Activated CD8-positive, alpha-beta T cell treated with anti-CD3 and anti-CD28 coated beads, Interleukin-2, amount 10 ng/mL, durations not matched to agents 7 days and 5 days (primary cell): Measurements from ENCODE around the gene IFI30. TPM values are rescaled to one million over a fixed set of nuclear protein-coding genes. Genes with fewer than 3 reads are reported as not detected.

ENCODE experiments used
- ATAC-seq: fragments of 150-1000 bp; cut with Tn5 transposase; one replicate; pipeline ENCODE4 v1.10.0; 2021; ENCODE audit warnings: moderate library complexity
- CTCF ChIA-PET: fragments of 350-600 bp; sonication (Branson Sonifier 250); formaldehyde crosslinking; loops from one replicate; lab custom pipeline; 2021; ENCODE audit warnings: antibody characterized with exemption; lab: Charles Lee
- POLR2A ChIA-PET: fragments of 350-600 bp; sonication (Branson Sonifier 250); formaldehyde crosslinking; loops from one replicate; lab custom pipeline; 2021; ENCODE audit warnings: antibody characterized with exemption; lab: Charles Lee
- DNase-seq: peaks from one replicate; pipeline ENCODE4 v3.0.0-alpha.2; 2020
- H3K27ac Mint-ChIP-seq: one replicate; pipeline ENCODE4 v1.8.0; 2021; ENCODE audit warnings: mild to moderate bottlenecking, mixed read lengths
- H3K27me3 Mint-ChIP-seq: one replicate; pipeline ENCODE4 v1.8.0; 2021; ENCODE audit warnings: low read depth, mixed read lengths
- H3K36me3 Mint-ChIP-seq: one replicate; pipeline ENCODE4 v1.8.0; 2021; ENCODE audit warnings: low read depth, mixed read lengths
- H3K4me1 Mint-ChIP-seq: one replicate; pipeline ENCODE4 v1.8.0; 2021; ENCODE audit warnings: low read depth, mixed read lengths
- H3K4me3 Mint-ChIP-seq: one replicate; pipeline ENCODE4 v1.8.0; 2021; ENCODE audit warnings: mild to moderate bottlenecking, mixed read lengths
- H3K9me3 Mint-ChIP-seq: one replicate; pipeline ENCODE4 v1.8.0; 2022; ENCODE audit warnings: mixed read lengths; ENCODE audit not compliant: insufficient read depth
- total RNA-seq, 2 experiments: library from RNA; stranded (reverse); gene quantifications; one replicate each; pipeline ENCODE4 v1.2.3, GENCODE V29; 2021

Gene IFI30
- total RNA-seq, 2 experiments from 2014 or later: 67.4 to 72.3 TPM

DNA sequence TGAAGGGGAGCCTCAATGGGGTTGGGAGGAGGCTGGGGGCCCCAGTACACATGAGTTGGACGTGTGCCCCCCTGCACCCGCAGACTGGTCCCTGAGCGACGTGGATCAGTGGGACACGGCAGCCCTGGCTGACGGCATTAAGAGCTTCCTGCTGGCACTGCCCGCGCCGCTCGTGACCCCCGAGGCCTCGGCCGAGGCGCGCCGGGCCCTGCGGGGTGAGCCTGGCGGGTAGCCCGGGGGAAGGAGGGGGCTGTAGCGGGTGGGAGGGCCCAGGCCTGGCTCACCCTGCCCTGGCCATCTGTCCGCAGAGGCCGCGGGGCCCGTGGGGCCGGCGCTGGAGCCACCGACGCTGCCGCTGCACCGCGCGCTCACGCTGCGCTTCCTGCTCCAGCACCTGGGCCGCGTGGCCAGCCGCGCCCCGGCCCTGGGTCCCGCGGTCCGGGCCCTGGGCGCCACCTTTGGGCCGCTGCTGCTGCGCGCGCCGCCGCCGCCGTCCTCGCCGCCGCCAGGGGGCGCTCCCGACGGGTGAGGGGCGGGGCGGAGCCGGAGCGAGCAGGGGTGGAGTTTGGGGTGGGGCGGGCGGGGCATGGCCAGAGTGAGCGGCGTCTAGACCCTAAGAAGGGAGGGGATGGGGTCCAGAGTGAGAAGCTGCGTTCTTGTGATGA is 12.5 kb upstream of the IFI30 start:
- ChIA-PET POLR2A (interaction anchor here (0.9 to 1.7 kb wide), 2 partner anchors 9 to 70 kb away, joined by 3 to 8 read pairs; partner anchors contain the start of gene PIK3R2), CTCF (interaction anchor here (0.7 to 2.2 kb wide), 13 partner anchors 9 to 223 kb away, joined by 3 to 7 read pairs (median 3); partner anchors contain the start of gene PIK3R2)
- Mint-ChIP-seq H3K9me3 (no peaks in the 10 kb centered on the region), H3K4me3 (peak overlapping the region; percentile 63), H3K27ac (peak overlapping the region; percentile 70), H3K4me1 (peaks cover 11% of the 10 kb centered on the region), H3K36me3 (peaks cover 2% of the 10 kb centered on the region), H3K27me3 (no peaks in the 10 kb centered on the region)
- ATAC-seq (peak; percentile 96), DNase-seq (peak; percentile 79)

DNA sequence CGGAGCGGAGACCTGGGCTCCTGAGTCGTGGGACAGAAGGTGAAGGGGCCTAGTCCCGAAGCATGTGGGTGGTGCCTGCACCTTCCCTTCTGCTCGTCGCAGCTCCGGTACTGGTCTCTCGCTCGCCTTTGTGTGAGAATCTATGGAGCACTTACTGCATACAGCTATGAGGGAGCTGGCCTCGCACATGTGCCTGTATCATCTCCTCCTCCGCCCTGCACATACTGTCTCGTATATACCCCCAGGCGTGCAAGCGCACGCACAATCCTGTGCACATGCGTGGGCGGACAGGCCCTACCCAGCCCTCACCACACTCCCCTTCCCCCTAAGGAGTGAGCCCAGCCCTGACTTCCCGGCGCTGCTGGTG is 12.0 kb upstream of the IFI30 start:
- Mint-ChIP-seq H3K4me1 (peaks cover 11% of the 10 kb centered on the region), H3K36me3 (peaks cover 2% of the 10 kb centered on the region), H3K4me3 (peak overlapping the region; percentile 22), H3K27me3 (no peaks in the 10 kb centered on the region), H3K9me3 (no peaks in the 10 kb centered on the region), H3K27ac (no peak overlapping the region)
- DNase-seq (no peak), ATAC-seq (no peak)
- ChIA-PET POLR2A (no interaction called here), CTCF (interaction anchor here (0.7 to 2.2 kb wide), 4 partner anchors 13 to 224 kb away, joined by 3 to 6 read pairs (median 3); no protein-coding TSS in a partner anchor)

DNA sequence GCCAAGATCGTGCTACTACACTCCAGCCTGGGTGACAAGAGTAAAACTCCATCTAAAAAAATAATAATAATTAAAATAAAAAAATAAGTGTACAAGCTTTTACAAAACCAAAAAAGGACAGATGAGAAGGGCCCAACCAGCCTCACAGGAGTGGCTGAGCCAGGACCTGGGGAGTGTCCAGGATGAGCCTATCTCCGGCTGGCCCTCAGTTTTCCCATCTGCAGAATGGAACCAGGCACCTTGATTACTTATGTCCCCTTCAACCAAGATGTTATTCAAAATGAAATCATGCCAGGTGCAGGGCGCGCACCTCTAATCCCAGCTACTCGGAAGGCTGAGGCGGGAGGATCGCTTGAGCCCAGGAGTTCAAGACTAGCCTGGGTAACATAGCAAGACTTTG is 9.5 kb upstream of the IFI30 start:
- ChIA-PET CTCF (interaction anchor here (1.0 kb wide), 1 partner anchor 51 kb away, joined by 4 read pairs; no protein-coding TSS in a partner anchor), POLR2A (no interaction called here)
- H3K27me3 Mint-ChIP-seq: no peaks in the 10 kb centered on the region
- H3K9me3 Mint-ChIP-seq: no peaks in the 10 kb centered on the region
- H3K36me3 Mint-ChIP-seq: peaks cover 5% of the 10 kb centered on the region
- H3K4me3 Mint-ChIP-seq: no peak overlapping the region
- ATAC-seq (no peak), DNase-seq (no peak)
- no peak overlapping the region for H3K27ac Mint-ChIP-seq
- H3K4me1 Mint-ChIP-seq: peaks cover 15% of the 10 kb centered on the region

DNA sequence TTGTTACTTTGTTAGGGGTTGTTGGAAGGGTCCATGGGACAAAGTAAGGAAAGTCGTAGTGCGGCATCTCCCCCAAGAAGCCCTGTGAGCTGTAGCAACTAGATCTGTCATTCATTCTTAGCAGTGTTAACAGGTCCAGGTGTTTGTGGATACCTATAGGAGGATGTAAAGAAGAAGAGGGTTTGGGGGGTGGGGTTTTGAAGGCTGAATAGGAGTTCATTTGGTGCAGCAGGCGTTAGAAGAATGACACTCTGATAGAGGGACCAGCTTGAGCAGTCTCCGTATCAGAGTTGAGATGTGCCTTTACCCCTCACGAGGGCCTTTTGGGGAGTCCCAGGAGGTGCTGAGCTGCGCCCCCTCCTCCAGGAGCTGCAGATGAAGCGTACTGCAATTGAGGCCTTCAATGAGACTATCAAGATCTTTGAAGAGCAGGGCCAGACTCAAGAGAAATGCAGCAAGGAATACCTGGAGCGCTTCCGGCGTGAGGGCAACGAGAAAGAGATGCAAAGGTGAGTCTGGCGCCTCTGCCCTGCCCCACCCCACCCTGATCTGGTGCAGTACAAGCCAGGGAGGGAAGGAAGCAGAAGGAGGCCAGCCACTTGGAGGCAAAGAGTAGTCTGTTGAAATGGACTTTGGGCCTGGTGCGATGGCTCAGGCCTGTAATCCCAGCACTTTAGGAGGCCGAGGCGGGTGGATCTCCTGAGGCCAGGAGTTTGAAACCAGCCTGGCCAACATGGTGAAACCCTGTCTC is 7.6 kb upstream of the IFI30 start:
- ATAC-seq (no peak), DNase-seq (no peak)
- H3K9me3 Mint-ChIP-seq: no peaks in the 10 kb centered on the region
- POLR2A ChIA-PET: no interaction called here
- H3K4me1 Mint-ChIP-seq: peaks cover 7% of the 10 kb centered on the region
- H3K27ac Mint-ChIP-seq: no peak overlapping the region
- no peak overlapping the region for H3K4me3 Mint-ChIP-seq
- no peaks in the 10 kb centered on the region for H3K27me3 Mint-ChIP-seq
- CTCF ChIA-PET: interaction anchor here (0.9 to 3.7 kb wide), 5 partner anchors 8 to 159 kb away, joined by 3 to 35 read pairs (median 5); partner anchors contain the start of gene PIK3R2
- peaks cover 3% of the 10 kb centered on the region for H3K36me3 Mint-ChIP-seq

DNA sequence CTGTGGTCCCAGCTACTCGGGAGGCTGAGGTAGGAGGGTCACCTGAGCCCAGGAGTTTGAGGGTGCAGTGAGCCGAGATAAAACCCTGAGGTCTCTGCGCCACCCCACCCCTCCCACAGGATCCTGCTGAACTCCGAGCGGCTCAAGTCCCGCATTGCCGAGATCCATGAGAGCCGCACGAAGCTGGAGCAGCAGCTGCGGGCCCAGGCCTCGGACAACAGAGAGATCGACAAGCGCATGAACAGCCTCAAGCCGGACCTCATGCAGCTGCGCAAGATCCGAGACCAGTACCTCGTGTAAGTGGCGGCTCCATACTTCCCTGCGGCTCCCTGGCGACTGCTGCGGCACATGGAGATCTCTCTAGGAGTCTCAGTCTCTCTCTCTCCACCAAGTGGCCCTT is 6.6 kb upstream of the IFI30 start:
- H3K36me3 Mint-ChIP-seq: peaks cover 3% of the 10 kb centered on the region
- no peaks in the 10 kb centered on the region for H3K9me3 Mint-ChIP-seq
- POLR2A ChIA-PET: no interaction called here
- H3K4me3 Mint-ChIP-seq: no peak overlapping the region
- H3K27me3 Mint-ChIP-seq: no peaks in the 10 kb centered on the region
- DNase-seq: no peak
- peaks cover 4% of the 10 kb centered on the region for H3K4me1 Mint-ChIP-seq
- CTCF ChIA-PET: interaction anchor here (1.5 to 3.7 kb wide), 3 partner anchors 15 to 160 kb away, joined by 5 to 35 read pairs (median 15); partner anchors contain the start of gene PIK3R2
- no peak for ATAC-seq
- H3K27ac Mint-ChIP-seq: no peak overlapping the region

DNA sequence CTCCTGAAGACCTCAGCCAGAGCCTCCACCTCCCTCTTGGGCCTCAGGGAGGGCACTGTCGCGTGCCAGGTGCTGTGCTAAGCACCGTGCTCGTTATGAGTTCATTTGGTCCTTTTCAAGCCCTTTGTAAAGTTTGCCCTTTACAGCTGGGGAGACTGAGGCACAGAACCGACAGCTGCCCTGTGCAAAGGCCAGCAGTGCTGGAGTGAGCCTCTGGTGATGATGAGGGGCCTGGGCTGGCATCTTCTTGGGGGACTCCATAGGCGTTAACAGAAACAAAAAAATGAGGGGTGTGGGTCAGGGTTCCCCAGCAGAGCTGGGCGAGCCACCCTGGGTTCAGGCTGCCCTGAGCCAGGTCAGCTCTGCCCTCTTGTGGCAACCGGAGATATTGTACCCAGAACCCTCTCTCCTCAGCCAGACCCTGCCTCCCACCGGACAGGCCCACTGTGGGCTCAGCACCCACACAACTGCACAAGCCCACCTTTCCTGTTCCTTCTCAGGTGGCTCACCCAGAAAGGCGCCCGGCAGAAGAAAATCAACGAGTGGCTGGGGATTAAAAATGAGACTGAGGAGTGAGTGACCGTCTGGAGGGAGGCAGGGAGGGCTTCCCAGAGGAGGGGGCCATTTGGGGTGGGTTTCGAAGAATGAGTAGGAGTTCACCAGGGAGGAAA is 5.5 kb upstream of the IFI30 start:
- H3K9me3 Mint-ChIP-seq: no peaks in the 10 kb centered on the region
- H3K27me3 Mint-ChIP-seq: no peaks in the 10 kb centered on the region
- ATAC-seq (peak; percentile 98), DNase-seq (peak; percentile 75)
- H3K27ac Mint-ChIP-seq: no peak overlapping the region
- H3K36me3 Mint-ChIP-seq: peaks cover 3% of the 10 kb centered on the region
- POLR2A ChIA-PET: no interaction called here
- no peak overlapping the region for H3K4me3 Mint-ChIP-seq
- CTCF ChIA-PET: interaction anchor here (0.6 to 3.7 kb wide), 16 partner anchors 10 to 222 kb away, joined by 3 to 35 read pairs (median 4); partner anchors contain the start of gene PIK3R2
- H3K4me1 Mint-ChIP-seq: peaks cover 9% of the 10 kb centered on the region

DNA sequence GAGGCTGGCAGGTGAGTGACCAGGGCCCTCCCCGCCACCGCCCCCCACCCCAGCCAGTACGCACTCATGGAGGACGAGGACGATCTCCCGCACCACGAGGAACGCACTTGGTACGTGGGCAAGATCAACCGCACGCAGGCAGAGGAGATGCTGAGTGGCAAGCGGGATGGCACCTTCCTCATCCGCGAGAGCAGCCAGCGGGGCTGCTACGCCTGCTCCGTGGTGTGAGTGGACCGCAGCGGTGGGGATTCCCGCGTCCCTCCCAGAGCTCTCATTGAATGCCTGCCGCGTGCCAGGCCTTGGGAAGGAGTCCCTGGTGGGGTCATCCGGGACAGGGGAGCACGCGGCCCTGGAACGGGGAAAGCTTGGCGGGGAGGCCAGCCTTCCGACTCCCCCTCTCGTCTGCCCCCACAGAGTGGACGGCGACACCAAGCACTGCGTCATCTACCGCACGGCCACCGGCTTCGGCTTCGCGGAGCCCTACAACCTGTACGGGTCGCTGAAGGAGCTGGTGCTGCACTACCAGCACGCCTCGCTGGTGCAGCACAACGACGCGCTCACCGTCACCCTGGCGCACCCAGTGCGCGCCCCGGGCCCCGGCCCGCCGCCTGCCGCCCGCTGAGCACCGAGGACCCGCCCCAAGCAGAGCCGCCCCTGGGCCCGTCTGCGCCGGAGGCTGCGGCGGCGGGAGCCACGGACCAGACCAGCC is 4.8 kb upstream of the IFI30 start:
- peaks cover 3% of the 10 kb centered on the region for H3K36me3 Mint-ChIP-seq
- H3K9me3 Mint-ChIP-seq: no peaks in the 10 kb centered on the region
- no peak overlapping the region for H3K4me3 Mint-ChIP-seq
- DNase-seq (no peak), ATAC-seq (no peak)
- ChIA-PET POLR2A (no interaction called here), CTCF (interaction anchor here (0.9 to 3.7 kb wide), 10 partner anchors 15 to 162 kb away, joined by 3 to 35 read pairs (median 4); partner anchors contain the start of gene PIK3R2)
- H3K27ac Mint-ChIP-seq: no peak overlapping the region
- no peaks in the 10 kb centered on the region for H3K27me3 Mint-ChIP-seq
- peaks cover 15% of the 10 kb centered on the region for H3K4me1 Mint-ChIP-seq

DNA sequence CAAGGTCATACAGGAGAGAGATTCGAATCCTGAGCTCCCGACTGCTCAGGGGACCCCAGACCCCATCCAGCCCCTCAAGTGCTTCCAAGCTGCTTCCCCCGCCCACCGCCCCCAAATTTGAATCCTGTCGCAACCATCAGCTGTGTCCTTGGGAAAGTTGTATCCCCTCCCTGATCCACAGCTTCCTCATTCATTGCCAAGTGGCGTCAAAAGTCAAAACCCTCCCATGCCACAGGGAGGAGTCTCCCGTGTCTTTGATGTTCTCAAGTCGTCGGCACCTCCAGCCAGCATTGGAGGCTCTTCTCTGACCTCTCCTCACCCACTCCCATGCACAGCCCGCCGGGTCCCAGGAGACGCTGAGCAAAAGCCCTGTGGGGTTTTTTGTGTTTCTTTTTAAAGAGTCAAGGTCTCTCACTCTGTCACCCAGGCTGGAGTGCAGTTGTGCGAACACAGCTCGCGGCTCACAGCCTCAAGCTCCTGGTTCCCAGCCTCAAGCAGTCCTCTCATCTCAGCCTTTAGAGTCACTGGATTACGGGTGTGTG is 2.8 kb upstream of the IFI30 start:
- ATAC-seq (no peak), DNase-seq (no peak)
- Mint-ChIP-seq H3K27ac (no peak overlapping the region), H3K9me3 (no peaks in the 10 kb centered on the region), H3K4me1 (peaks cover 28% of the 10 kb centered on the region), H3K27me3 (no peaks in the 10 kb centered on the region), H3K4me3 (no peak overlapping the region), H3K36me3 (peaks cover 15% of the 10 kb centered on the region)
- POLR2A ChIA-PET: no interaction called here
- CTCF ChIA-PET: interaction anchor here (1.0 to 1.1 kb wide), 2 partner anchors 10 to 59 kb away, joined by 4 read pairs; no protein-coding TSS in a partner anchor

DNA sequence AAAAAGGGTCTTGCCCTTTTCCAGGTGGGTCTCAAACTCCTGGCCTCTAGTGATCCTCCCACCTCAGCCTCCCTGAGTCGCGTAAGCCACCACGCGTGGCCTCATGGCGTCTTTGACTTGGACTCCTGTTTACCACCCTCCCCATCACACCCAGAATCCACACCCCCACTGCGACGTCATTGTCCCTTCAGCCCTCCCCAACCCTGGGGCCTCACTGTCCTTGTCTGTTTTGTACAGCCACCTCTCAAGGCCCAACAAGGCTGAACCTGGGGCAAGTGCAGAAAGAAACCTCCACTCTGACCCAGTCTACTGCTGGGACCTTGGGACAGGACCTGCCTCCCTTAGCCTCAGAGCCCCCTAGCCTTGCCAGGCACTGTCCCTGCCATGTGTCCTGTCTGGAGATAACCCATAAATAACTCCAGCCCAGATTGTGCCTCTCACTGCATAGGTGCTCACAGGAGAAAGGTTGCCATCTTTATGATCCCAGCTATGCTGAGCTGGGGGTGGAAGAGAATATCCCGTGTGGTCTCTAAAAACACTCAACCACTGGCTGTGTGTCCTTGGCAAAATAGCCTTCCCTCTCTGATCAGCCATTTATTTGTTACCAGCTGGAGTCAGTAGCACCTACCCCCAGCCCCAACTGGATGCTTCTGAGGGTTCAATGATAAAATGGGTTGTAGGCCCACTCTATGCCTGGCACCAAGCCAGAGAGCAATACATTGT is 1.8 kb upstream of the IFI30 start:
- H3K27me3 Mint-ChIP-seq: no peaks in the 10 kb centered on the region
- ATAC-seq (no peak), DNase-seq (no peak)
- no peak overlapping the region for H3K4me3 Mint-ChIP-seq
- H3K9me3 Mint-ChIP-seq: no peaks in the 10 kb centered on the region
- peaks cover 33% of the 10 kb centered on the region for H3K4me1 Mint-ChIP-seq
- CTCF ChIA-PET: no interaction called here
- H3K36me3 Mint-ChIP-seq: peaks cover 22% of the 10 kb centered on the region
- H3K27ac Mint-ChIP-seq: peak overlapping the region; percentile 66
- POLR2A ChIA-PET: interaction anchor here (1.0 kb wide), 1 partner anchor 108 kb away, joined by 3 read pairs; no protein-coding TSS in a partner anchor

DNA sequence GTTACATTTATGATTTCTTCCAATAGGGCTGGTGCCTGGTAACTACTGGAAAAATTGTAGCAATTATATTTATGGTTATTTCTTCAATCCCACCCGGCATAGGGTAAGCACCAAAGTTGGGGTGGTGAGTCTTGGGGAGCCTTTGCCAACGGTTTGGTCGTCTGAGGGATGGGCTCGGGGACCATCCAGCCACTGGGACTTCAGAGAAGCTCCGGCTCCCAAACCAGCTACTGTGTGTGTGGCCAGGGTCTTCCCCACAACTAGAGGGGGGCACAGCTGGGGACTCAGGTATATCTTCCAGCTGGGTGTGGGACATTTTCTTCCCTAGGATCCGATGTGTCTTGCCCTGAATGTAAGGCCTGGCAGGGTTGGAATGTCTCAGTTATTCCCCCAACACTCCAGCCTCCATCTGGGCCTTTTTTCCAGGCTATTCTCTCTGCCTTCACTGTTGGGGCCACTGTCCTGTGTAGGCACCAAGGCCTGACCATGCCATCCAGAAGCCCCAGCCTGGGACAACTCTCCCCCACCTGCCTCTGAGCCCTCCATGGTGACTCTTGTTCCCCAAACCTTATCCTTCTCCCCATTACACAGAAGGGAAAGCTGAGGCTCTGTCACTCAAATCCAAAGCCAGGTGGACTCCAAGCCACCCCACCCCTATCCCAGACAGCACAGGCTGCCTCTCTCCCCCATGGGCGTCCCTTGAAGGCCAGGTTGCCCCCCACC is 1.1 kb upstream of the IFI30 start:
- ATAC-seq (no peak), DNase-seq (no peak)
- no peaks in the 10 kb centered on the region for H3K27me3 Mint-ChIP-seq
- H3K4me1 Mint-ChIP-seq: peaks cover 33% of the 10 kb centered on the region
- peaks cover 26% of the 10 kb centered on the region for H3K36me3 Mint-ChIP-seq
- H3K27ac Mint-ChIP-seq: peak overlapping the region; percentile 46
- peak overlapping the region; percentile 45 for H3K4me3 Mint-ChIP-seq
- H3K9me3 Mint-ChIP-seq: no peaks in the 10 kb centered on the region
- ChIA-PET CTCF (no interaction called here), POLR2A (interaction anchor here (1.0 kb wide), 1 partner anchor 107 kb away, joined by 3 read pairs; no protein-coding TSS in a partner anchor)
